Occipital lobe (tissue), 2 donors: ENCODE results near the gene HK1. TPM values are rescaled to one million over a fixed set of nuclear protein-coding genes. Genes with fewer than 3 reads are reported as not detected.

Experiments
- DNase-seq: peaks from one replicate; lab custom pipeline; 2025; lab: John Stamatoyannopoulos, UW
- total RNA-seq: library from RNA; depleted of rRNA; stranded (reverse); fragments of >200 nt; gene quantifications from one replicate; pipeline ENCODE4 v1.2.3, GENCODE V29; 2014

Gene HK1
- total RNA-seq, 1 donor from 2014 or later: 98.4 TPM

DNA sequence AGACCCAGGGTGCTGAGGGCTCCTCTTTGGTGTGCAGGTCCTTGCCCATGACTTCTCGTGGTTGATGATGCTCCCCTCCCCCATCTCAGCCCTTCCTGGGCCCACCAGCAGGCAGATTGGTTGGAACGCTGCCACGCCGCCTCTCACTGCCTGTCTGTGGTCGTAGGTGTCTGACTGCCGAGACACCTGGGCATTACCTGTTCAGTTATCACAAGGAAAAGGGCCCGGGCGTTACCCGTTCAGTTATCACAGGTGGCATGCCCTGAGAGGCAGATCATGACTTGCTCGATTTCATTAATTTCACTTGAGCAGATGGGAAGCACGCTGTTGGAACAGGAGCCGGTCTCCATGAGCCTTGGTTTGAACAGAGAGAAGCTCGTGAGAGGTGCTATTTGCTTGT lies 95.9 kb downstream of the HK1 start:
- no peak for DNase-seq

DNA sequence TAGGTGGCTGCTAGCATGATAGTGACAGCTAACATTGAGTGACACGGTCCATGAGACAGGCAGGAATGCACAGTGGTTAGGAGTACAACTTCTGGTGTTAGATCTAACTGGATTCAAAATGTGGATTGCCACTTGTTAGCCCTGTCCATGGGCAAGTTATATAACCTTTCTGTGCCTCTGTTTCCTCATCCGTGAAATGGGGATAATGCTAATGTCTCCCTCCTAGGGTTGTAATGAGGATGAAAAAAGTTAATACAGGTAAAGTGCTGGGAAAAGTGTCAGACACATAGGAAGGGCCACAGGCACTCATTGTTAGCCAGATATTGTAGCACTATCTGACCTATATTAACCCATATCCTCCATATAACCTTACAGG lies 96.6 kb downstream of the HK1 start:
- no peak for DNase-seq

DNA sequence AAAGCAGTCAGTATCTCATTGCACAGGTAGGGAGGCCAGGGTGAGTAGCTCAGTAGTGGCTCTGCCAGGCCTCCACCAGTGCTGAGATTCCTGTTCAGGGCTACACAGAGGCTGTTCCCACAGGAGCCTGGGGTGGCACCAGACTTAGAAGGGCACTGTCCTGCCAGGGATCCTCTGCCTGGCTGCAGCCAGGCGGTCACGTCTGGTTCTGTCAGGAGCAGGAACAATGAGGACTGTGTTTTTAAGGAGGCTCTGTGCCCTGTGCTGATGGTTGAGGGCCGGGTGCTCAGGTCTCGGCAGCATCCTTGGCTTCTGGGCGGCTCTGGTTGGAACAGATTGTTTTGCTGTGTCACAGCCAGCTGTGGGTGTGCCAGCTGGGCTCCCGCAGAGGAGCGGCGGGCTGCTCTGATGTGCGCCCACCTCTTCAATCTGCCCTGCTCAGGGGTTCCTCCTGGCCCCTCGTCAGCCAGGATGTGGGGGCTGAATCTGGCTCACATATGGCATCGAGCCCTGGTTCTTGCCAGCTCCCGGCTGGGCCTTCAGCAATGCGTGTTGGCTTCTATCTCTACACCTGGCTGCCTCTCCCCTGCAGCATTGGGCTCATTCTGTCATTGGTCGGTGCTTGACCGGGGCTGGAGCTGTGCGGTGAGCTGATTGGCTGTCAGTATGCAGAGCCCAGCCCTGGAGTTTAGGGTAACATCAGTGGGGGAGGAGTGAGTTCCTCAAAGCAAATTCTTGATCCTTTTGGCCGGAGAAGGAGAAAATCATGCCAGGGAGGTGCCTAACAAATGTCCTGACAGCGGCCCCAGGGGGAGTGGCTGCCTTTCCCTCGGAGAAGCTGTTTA lies 97.2 kb downstream of the HK1 start:
- peak; percentile 83 for DNase-seq

DNA sequence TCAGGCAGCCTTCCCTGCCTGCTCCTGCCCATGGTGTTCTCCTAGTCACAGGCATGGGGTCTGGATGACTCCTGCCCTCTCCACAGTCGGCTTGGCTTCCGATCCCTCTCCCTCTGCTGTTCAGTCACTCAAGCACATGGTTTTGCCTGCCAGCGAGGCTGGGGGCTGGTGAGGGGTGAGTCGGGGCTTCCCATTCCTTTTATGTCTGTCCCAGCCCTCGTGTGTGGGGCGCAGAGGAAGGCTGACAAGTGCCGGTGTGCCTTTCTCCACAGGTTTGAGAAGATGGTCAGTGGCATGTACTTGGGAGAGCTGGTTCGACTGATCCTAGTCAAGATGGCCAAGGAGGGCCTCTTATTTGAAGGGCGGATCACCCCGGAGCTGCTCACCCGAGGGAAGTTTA lies 98.4 kb downstream of the HK1 start:
- DNase-seq: no peak

DNA sequence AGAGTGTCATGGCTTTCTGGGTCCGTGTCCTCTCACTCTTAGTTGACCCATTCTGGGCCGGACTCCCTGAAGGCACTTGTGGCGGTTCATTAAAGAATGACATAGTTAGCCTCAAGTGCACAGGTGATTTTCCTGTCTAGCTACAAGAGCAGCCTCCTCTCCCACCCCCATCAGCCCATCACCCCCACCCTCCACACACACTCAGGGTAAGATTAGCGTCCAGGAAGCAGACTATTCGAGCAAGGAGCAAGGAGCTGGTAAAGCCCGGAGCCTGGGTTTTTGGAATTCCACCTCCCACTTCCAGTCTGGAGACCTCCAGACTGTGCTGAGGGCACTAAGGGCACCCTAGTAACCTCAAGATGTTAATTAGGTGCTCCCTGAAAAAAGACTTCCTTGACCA lies 98.9 kb downstream of the HK1 start:
- DNase-seq: no peak

DNA sequence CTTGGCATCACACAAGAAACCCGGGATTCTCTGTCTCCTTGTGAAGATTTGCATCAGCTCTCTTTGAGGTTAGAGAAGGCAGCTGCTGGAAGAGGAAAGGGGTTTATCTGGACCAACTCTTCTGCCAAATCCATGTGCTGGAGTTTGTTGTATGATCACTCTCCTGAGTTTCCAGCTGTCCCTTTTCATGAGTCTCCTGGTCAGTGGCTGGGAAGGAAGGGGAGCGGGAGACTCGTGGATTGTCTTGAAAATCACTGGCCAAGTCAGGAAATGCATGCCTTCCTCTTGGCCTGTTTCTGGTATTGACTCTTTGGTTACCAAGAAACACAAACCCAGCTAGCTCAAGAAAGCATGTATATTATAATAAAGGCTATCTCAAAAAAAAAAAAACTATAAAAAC lies 99.6 kb downstream of the HK1 start:
- no peak for DNase-seq

DNA sequence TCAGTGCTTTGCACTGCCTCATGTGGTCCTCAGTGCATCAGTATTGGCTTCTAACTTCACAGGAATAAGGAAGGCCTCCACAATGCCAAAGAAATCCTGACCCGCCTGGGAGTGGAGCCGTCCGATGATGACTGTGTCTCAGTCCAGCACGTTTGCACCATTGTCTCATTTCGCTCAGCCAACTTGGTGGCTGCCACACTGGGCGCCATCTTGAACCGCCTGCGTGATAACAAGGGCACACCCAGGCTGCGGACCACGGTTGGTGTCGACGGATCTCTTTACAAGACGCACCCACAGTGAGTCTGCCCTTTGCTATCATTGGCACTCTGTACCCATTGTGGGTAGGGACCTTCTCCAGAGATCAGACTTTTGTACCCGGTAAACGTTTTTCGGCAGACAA lies 101.5 kb downstream of the HK1 start:
- DNase-seq: no peak

DNA sequence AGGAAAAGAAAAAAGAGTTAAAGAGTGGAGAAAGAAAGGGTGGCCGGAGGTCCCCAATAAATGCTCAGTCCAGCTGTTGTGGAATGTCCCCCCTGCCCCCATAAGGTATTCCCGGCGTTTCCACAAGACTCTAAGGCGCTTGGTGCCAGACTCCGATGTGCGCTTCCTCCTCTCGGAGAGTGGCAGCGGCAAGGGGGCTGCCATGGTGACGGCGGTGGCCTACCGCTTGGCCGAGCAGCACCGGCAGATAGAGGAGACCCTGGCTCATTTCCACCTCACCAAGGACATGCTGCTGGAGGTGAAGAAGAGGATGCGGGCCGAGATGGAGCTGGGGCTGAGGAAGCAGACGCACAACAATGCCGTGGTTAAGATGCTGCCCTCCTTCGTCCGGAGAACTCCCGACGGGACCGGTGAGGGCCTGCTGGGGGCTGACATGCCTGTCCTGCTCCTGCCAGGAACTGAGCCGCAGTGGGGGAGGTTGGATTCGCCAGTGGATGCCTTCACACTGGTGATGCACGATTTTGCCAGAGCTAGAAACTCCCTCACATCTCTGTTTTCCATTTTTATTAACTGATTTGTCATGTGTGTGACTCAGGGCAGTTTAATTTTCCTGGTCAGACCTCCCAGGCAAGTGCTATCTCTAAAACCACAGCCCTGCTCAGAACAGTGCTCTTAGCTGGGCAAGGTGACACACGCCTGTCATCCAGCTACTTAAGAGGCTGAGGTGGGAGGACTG lies 104.3 kb downstream of the HK1 start:
- no peak for DNase-seq

DNA sequence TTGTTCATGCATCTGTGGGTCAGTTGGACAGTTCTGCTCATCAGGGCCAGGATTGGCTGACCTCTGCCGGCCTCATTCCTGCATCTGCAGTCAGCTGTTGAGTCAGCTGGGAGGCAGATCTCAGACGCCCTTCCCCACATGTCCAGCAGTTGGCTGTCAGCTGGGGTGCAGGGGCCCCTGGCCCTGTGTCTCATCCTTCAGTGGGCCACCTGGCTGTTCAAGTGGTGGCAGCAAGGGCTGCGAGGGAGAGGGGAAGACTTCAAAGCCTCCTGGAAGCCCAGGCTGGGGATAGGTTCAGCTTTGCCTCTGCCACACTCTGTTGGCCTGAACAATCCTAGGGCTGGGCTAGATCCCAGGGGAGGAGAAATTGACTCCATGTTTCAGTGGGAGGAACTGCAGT lies 105.3 kb downstream of the HK1 start:
- DNase-seq: no peak

DNA sequence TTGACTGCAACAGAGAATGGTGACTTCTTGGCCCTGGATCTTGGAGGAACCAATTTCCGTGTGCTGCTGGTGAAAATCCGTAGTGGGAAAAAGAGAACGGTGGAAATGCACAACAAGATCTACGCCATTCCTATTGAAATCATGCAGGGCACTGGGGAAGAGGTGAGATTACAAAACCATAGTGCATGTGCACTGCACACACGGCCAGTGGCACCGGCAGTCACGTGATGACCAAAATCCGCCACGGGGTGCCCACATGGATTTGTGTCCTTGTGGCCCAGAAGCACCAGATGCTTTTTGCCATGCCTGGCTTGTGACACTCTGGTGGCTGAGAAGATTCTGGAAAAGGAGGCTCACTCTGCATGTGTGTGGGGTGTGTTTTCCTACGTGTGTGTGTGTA lies 106.0 kb downstream of the HK1 start:
- DNase-seq: no peak

DNA sequence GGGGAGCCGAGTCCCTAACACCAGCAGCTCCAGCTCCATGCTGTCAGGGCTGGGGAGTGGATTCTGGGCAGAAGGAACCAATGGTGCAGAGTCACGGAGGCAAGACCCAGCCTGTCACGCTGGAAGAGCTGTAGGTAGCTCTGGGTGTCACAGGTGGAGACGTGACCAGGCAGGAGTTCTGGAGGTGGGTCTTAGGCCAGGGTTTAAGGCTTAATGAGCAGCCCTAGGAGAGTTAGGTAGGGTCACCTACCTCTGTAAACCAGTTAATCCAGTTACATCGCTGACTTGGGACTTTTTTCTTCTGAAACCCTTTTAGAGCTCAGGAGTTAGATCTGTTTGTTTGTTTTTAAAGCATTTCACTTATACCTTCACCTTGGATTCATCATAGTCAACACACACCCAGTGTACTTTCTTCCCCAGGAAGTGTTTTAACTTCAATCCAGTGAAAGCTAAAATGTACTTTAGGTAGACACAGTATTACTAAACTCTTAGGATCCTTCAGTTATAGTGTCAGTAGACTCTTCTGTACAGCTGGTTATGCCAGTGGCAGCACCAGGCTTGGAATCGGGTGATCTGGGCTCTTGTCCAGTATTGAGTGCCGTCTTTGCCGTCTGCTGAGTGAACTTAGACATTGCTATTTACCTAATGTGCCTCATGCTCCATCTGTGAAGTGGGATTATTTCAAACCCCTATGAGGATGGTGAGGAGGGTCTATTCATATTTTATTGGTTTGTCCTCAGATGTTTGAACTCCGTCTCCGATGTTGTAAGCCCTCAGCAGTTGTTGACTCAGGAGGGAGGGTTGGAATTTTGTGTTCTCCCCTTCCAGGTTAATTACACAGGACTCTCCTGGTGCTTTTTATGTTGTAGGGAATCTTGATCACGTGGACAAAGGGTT lies 107.4 kb downstream of the HK1 start:
- DNase-seq: no peak

DNA sequence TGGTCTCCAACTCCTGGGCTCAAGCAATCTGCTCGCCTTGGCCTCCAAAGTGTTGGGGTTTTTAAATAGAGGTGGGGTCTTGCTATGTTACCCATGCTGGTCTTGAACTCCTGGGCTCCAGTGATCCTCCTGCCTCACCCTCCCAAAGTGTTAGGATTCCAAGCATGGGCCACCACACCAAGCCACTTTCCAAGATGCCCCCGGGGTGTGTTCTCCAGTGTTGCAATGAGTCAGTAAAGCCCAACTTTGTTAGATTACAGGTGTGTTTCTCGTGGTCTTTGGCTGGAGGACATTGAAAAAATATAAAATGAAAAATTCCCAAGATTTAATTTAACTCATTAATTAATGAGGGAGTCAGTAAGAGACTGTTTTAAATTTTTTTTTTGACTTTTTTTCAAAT lies 109.2 kb downstream of the HK1 start:
- no peak for DNase-seq

DNA sequence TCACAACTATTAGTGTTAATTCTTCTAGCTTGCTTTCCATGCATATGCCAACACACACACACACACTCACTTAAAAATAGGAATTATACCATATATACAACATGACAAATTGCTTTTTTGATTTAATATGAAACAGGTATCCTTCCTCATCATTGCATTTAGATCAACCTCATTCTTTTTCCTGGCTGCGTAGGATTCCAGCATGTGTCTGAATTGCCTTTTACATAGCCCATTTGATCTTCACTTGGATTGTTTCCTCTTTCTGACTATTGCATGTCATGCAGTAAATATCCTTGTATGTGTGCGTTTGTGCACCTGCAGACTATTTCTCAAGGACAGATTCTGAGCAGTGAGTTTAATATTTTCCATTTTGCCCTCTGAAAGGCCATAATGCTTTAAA lies 110.2 kb downstream of the HK1 start:
- no peak for DNase-seq

DNA sequence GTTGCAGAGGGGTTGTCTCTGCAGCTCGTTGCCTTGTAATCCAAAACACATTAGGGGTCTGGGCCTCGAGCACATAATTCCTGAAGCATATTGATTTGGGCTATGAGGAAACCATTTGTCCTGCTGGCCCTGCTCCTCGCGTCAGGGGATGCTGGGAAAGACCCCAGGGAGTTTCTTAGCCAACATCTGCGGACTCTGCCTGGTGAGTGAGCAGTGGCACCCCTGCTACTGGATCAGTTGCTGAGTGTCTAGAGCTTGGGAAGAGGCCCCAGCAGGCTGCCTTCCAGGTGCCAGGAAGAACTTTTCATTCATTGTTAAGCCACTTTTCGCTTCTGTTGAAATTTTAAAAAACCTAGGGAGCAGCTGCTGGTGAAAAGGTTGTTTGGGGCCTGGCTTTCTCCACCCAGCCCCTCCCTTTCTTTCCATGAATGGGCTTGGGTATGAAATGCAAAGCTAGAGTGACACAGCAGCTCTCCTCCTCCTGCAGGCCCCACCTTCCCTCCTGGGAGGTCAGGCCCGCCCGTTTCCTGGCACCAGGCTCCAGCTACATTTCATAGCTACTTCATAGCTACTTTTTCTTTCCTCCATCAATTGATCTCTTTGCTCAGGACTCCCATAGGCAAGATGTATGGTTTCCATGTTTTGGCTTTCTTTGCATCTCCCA lies 111.7 kb downstream of the HK1 start:
- DNase-seq: no peak

DNA sequence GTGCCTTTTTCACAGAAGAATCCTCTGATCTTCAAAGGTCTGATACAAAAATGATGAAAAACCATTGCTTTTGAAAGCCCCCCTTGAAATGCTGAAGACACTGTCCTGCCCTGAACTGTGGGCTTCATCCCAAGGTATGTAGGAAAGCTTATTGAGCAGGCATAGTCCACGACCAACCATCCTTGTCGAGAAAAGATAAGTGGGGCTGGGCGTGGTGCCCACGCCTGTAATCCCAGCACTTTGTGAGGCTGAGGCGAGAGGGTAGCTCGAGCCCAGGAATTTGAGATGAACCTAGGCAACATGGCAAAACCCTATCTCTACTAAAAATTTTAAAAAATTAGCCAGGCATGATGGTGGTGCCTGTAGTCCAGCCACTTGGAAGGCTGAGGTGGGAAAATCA lies 112.9 kb downstream of the HK1 start:
- no peak for DNase-seq

DNA sequence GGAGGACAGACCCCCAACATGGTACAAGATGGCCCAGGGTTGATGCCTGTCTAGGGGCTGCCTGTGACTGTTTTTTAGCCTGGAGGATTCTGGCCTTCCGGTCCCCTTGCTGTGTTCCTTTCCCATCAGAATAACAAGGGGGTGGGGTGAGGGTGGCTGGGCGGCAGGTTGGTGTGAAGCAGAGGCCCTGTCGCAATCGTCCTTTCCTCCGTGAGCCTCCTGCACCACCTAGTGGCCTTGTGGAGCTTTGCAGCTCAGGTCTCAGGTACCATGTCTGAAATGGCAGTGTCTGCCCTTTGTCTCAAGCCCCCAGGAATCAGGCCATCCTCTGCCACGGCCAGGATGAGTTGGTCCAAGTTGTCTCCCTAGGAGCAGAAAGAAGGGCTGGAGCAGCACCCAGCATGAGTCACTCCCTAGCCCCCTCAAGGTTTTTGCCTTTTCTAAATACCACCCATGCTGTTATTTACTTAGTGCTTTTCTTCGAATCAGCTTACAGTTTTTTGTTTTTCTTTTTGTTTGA lies 114.2 kb downstream of the HK1 start:
- DNase-seq: peak; percentile 64

DNA sequence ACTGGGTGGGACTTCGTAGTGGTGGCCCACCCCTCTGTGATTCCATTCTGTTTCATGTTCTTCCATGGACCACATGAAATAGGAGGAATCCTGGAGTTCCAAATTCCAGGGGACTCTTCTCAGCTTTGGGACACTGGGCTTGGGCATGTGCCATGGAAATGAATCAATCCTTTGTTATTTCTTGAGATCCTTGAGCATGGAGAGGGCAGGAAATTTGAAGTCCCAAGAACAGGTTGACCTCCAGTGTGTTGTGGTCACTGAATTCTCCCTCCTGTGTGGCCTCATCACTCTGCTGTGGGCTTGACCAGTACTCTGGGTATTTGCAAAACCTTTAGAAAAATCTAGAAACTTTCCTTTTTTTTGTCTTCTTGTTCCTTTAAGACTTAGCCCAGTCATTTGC lies 115.7 kb downstream of the HK1 start:
- DNase-seq: no peak

DNA sequence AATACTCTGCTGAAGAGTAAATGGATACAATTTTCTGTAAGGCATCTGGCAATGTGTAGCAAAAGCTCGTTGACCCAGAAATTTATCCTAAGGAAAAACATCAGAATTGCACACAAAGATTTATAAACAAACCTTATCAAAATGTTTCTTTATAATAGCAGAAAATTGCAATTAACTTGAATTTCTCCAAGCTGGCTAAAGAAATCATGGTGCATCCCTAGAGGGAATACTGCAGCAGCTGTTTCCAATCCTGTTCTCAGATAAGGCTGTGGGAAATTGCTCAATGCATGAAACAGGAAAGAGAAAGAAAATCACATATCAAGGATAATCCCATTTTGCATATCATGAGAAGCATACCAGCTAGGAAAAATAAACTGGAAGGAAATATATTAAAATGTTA lies 119.7 kb downstream of the HK1 start:
- DNase-seq: no peak

DNA sequence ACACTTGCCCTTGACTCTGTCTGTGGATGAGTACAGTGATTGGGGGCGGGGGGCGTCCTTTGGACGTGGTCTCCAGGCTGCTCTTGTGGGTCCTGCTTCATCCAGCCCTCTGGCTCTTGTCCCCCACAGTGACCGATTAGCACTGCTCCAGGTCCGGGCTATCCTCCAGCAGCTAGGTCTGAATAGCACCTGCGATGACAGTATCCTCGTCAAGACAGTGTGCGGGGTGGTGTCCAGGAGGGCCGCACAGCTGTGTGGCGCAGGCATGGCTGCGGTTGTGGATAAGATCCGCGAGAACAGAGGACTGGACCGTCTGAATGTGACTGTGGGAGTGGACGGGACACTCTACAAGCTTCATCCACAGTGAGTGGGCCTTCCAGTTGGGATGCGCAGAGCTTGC lies 120.2 kb downstream of the HK1 start:
- no peak for DNase-seq

DNA sequence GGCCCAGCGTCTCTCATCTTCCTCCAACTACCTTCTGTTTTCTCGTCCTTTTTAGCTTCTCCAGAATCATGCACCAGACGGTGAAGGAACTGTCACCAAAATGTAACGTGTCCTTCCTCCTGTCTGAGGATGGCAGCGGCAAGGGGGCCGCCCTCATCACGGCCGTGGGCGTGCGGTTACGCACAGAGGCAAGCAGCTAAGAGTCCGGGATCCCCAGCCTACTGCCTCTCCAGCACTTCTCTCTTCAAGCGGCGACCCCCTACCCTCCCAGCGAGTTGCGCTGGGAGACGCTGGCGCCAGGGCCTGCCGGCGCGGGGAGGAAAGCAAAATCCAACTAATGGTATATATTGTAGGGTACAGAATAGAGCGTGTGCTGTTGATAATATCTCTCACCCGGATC lies 122.6 kb downstream of the HK1 start:
- no peak for DNase-seq

DNA sequence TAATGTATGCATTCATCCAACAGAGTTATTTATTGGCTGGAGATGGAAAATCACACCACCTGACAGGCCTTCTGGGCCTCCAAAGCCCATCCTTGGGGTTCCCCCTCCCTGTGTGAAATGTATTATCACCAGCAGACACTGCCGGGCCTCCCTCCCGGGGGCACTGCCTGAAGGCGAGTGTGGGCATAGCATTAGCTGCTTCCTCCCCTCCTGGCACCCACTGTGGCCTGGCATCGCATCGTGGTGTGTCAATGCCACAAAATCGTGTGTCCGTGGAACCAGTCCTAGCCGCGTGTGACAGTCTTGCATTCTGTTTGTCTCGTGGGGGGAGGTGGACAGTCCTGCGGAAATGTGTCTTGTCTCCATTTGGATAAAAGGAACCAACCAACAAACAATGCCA lies 123.1 kb downstream of the HK1 start:
- no peak for DNase-seq
